HG03342 (cell line): Measurements from ENCODE around the gene NLRC3.
"Not testable (repeated sequence)": the region's sequence is repeated elsewhere in the genome, so short reads cannot be mapped to it uniquely, and the experiment has no call there.

Source experiments
- ATAC-seq: cut with Tn5 transposase; IDR thresholded peaks from one replicate; pipeline ENCODE4 v1.9.1; 2021; ENCODE audit warnings: mild to moderate bottlenecking, moderate library complexity; ENCODE audit not compliant: unreplicated experiment

NLRC3 gene

GRCh38 chr16:3550851-3551847, 26.1 kb downstream of the NLRC3 start:
- ATAC-seq: no peak

- ATAC-seq: no peak
These were observed 27.3 kb downstream of the NLRC3 start for GRCh38 chr16:3549906-3550305.

GRCh38 chr16:3548859-3549258, 28.3 kb downstream of the NLRC3 start:
- ATAC-seq: no peak

- ATAC-seq: no peak
These were observed 28.8 kb downstream of the NLRC3 start for GRCh38 chr16:3548445-3548844.

GRCh38 chr16:3546986-3547682, 30.1 kb downstream of the NLRC3 start:
- ATAC-seq: no peak

GRCh38 chr16:3542601-3543373, 34.4 kb downstream of the NLRC3 start:
- no peak for ATAC-seq

GRCh38 chr16:3541527-3542155, 35.6 kb downstream of the NLRC3 start:
- ATAC-seq: no peak

GRCh38 chr16:3538222-3538621, 39.0 kb downstream of the NLRC3 start:
- ATAC-seq: no peak

- no peak for ATAC-seq
These were observed 40.4 kb downstream of the NLRC3 start for GRCh38 chr16:3536851-3537250.

GRCh38 chr16:3536271-3536731, 40.9 kb downstream of the NLRC3 start:
- no peak for ATAC-seq

GRCh38 chr16:3534126-3534525, 43.1 kb downstream of the NLRC3 start:
- no peak for ATAC-seq

- ATAC-seq: no peak
These were observed 44.5 kb downstream of the NLRC3 start for GRCh38 chr16:3532741-3533140.

GRCh38 chr16:3530371-3530914, 46.8 kb downstream of the NLRC3 start:
- ATAC-seq: no peak

- ATAC-seq: no peak
These were observed 48.0 kb downstream of the NLRC3 start for GRCh38 chr16:3529175-3529574.

GRCh38 chr16:3528406-3528805, 48.8 kb downstream of the NLRC3 start:
- no peak for ATAC-seq

GRCh38 chr16:3527216-3527829, 49.9 kb downstream of the NLRC3 start:
- ATAC-seq: not testable (repeated sequence)

- no peak for ATAC-seq
These were observed 51.3 kb downstream of the NLRC3 start for GRCh38 chr16:3525951-3526350.

GRCh38 chr16:3523281-3523680, 53.9 kb downstream of the NLRC3 start:
- ATAC-seq: no peak

- no peak for ATAC-seq
These were observed 56.4 kb downstream of the NLRC3 start for GRCh38 chr16:3520841-3521240.

GRCh38 chr16:3520413-3520812, 56.8 kb downstream of the NLRC3 start:
- no peak for ATAC-seq
